Measurements from ENCODE around the gene HSPA9.
"Not testable (repeated sequence)": the region's sequence is repeated elsewhere in the genome, so short reads cannot be mapped to it uniquely, and the experiment has no call there.

HSPA9 gene

GRCh38 chr5:138533973-138534941 lies 40.9 kb downstream of the HSPA9 start:
- no peak for DNase-seq (ENCODE audit: low read depth in 2 of 2)

DNA sequence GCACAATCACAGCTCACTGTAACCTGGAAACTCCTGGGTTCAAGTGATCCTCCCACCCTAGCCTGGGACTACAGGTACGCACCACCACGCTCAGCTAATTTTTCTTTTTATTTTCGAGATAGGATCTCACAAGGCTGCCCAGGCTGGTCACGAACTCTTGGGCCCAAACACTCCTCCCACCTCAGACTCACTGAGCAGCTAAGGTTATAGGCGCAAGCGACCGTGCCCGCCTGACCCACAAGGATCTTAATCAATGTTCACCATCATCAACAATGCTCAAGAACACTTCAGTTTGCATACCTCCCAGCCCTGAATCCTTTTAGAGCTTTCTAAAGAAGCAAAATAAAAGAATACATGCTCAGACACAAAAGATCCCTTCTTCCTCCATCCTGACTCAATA lies 45.4 kb downstream of the HSPA9 start:
- DNase-seq (ENCODE audit: low read depth in 2 of 2), result no peak

GRCh38 chr5:138528744-138529469 lies 46.3 kb downstream of the HSPA9 start:
- DNase-seq (ENCODE audit: low read depth in 2 of 2), result no peak

DNA sequence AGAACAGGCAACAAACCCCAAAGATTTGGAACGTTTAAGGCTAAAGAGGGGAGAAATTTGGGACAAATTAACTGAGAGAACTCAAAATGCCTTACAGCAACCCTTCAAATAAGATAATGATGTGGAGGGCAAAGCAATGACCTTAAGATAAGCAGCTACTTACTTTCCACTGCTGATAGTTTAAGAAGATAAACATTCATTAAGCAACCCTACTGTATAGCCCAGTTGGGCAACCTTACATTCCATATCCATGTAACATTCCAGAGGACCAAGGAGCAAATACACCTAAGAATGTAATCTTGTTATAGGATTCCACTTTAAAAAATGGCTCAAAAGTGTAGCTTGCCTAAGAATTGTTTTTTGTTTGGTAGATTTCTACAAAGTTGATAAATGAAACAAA lies 47.0 kb downstream of the HSPA9 start:
- no peak for DNase-seq (ENCODE audit: low read depth in 2 of 2)

- DNase-seq (ENCODE audit: low read depth in 2 of 2), result no peak
Observed at GRCh38 chr5:138527170-138527569, 48.0 kb downstream of the HSPA9 start.

DNA sequence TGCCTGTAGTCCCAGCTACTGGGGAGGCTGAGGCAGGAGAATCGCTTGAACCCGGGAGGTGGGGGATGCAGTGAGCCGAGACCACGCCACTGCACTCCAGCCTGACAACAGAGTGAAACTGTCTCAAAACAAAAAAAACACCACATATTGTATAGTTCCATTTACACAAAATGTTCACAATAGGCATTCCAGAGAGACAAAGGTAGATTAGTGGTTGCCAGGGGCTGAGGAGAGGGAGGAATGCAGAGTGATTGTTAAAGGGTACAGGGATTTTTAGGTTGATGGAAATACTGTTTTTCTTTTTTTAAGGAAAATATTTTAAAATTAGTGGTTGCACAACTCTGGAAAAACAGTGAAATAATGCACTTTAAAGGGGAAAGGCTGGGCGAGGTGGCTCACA lies 51.8 kb downstream of the HSPA9 start:
- no peak for DNase-seq (ENCODE audit: low read depth in 2 of 2)

DNA sequence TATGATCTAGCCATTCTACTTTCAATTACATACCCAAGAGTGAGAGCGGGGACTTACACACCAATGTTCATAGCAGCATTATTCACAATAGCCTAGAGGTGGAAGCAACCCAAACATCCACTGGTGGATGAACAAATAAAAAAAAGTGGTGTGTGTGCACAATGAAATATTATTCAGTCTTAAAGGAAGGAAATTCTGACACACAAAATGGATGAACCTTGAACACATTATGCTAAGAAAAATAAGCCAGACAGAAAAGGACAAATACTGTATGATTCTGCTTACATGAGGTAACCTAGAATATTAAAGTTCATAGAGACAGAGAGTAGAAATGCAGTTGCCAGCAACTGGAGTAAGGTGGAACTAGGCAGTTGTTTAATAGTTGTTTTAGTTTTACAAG lies 54.2 kb downstream of the HSPA9 start:
- DNase-seq (ENCODE audit: low read depth in 2 of 2), result no peak

GRCh38 chr5:138517437-138517836 lies 57.8 kb downstream of the HSPA9 start:
- no peak for DNase-seq (ENCODE audit: low read depth in 2 of 2)

GRCh38 chr5:138515556-138516245 lies 59.5 kb downstream of the HSPA9 start:
- no peak for DNase-seq (ENCODE audit: low read depth in 2 of 2)

DNA sequence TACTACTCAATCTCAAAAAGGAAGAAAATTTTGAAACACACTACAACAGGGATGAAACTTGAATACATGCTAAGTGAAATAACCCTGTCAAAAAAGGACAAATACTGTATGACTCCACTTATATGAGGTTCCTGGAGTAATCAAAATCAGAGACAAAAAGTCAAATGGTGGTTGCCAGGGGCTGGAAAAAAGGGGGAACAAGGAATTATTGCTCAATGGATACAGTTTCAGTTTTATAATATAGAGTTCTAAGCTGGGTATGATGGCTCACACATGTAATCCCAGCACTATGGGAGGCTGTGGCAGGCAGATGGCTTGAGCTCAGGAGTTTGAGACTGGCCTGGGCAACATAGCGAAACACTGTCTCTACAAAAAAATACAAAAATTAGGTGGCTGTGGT lies 61.2 kb downstream of the HSPA9 start:
- DNase-seq (ENCODE audit: low read depth in 2 of 2), result no peak

- DNase-seq (ENCODE audit: low read depth in 2 of 2), result no peak
Observed at GRCh38 chr5:138508958-138509357, 66.2 kb downstream of the HSPA9 start.

DNA sequence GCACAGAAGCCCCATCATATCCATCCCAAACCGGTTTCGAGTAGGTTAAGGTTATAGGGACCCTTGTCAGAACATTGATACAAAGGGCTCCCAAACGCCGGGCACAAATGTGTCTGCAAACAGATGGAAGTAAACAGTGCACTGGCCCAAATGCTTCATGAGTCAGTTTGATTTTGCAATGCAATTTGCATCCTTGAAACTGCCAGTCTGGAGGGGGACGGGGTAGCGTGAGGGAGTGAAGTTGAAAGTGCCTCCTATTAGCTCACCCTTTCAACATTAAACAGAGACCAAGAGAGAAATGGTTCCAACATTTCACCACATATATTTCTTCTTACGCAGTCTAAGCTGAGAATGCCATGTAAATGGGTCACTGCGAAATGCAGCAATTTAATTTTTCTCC lies 67.7 kb downstream of the HSPA9 start:
- not testable (repeated sequence) for DNase-seq (ENCODE audit: low read depth in 2 of 2)

DNA sequence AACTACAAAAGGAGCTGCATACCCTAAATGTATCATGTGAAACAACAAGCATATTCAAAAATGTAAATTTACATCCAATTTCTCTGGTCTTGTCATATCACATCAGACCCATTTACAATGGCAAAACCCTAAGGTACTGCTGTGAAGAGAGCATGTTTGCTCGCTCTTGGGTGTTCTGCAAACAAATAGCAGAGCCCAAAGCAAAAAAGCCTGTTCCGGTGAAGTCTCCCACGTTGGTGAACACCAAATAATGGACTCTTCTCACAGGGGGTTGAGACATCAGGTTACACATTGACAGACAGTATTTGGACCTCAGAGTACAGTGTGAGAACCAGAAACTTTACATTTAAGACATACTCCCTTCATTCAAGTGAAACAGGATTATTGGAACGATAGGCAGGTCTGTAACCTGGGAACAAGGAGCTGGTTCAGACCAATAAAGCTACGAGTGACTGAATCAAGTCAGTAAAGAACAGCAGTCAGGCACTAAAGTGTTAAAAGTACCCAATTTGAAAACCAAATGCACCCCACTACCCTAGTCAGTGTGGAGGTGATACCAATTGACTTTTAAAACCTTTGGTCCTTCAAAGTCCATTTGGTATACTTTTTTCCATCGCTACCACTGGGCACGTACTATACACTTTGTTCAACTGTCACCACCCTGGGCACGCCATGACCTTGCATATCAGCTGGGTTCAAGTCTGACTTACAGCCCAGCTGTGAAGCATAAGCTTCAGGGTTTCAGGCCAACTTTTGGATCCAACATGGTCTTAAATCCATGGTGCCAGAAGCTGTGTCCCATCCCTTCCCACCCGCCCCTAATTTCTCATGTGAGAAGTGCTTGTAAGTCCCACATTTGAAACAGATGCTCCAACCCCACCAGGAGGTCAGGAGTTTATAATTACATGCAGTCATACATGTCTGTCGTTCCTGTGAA lies 68.6 kb downstream of the HSPA9 start:
- no peak for DNase-seq (ENCODE audit: low read depth in 2 of 2)

GRCh38 chr5:138504799-138505198 lies 70.4 kb downstream of the HSPA9 start:
- DNase-seq (ENCODE audit: low read depth in 2 of 2), result no peak

All from stimulated activated CD8-positive, alpha-beta memory T cell treated with anti-CD3 and anti-CD28 coated beads, Interleukin-15, amount 100 ng/mL, for 4 hours (primary cell).